ENCODE measurements around the gene EXOC6B.

The EXOC6B gene

GRCh38 chr2:72150861-72151356, 674.9 kb downstream of the EXOC6B start:
- no peak for FAIRE-seq

GRCh38 chr2:72150157-72150860, 675.5 kb downstream of the EXOC6B start:
- no peak for FAIRE-seq

DNA sequence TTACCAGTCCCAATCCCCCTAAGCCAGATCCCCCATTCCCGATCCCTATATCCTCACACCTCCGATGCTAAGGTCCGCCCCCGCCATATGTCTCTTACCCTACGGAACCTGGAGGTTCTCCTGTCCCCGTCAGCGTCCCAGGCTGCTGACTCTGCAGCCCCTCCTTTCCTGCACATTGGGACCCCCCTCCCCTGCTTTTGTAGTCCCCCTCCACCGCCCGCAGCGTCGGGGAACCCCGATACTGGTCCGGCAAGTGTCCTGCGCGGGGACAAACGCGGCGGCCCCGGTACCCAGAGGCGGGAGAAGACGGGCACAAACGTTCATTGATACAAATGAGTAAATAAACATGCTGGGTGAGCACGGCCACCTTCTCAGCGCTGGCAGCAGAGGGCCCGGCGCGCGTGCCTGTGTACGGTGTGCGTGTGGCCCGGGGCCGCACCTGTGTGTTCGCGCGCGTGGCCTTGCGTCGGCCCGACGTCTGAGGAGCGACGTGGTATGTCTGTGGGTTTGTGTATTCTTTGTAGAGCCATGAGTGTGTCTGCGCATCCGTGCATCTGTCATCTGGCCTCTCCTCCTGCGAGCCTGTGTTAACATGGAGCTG, 676.2 kb downstream of the EXOC6B start:
- no peak for FAIRE-seq

GRCh38 chr2:72148837-72149555, 676.8 kb downstream of the EXOC6B start:
- no peak for FAIRE-seq

DNA sequence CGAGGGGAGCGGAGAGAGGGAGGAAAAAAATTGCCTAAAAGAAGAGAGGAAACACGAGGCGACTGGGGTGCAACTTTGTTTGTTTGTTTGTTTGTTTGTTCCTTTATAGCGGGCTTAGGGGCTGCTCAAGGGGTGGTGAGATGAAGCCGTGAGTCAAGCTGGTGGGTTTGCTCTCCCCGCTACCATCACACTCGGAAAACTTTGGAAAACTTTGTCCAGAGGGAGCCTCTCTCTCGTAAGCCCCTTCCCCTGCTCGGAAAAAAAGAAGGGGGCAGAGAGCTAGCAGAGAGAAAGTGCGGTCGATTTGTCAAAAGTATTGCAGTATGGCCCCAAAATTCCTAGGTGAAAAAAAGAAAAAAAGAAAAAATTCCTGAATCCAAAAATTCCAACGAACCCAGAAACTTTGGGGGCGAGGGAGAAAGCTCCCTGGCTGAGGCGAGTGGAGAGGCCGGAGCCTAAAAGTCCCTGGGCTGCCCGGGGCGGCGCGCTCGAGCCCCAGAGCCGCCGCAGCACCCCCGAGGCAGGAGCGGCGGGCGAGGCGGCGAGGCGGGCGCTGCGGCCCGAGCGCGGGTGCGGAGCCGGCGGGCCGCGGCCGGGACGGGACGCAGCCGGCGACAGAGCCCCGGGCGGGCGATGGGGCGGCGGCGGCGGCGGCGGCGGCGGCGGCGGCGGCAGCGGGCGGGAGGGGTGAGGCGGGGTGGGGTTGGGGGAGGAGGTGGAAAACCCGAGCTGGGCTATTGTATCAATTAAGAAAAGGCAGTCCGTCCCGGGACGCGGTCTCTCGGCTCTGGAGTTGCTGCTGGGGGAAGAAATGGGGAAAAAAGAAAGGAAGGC, 677.6 kb downstream of the EXOC6B start:
- FAIRE-seq = no peak

DNA sequence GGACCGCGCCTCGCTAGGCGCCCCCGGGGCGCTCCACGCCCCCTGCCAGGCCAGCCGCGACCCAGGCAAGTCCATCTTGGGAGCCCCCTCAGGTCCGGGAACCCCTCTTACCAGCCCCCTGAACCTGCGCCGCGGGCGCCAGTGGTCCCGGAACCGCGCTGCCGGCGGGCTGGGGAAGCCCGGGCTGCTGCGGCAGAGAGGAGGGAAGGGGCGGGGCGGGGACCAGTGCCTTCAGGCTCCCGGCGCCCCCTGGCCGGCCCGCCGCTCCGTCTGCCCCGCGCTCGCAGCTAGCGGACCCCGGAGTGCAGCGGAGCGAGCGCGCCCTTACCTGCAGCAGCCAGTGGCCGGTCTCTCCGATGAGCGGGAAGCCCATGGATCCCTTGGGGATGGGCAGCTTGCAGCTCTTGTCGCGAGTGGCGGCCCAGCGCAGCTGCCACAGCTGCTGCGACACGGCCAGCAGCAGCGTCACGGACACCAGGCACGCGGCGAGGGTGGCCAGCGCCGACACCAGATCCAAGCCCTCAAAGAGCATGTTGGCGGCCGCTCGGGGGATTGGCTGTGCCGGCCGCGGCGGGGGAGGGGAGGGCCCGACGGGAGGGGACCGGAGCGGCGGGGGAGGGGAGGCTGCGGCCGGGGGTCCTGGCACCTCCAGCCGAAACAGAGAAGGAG, 678.4 kb downstream of the EXOC6B start, which contains the start of gene CYP26B1:
TSS of gene CYP26B1 (minus strand) at position 560 of the 669 bp plus-strand sequence. CDS start at position 532, 28 bp downstream.
- no peak for FAIRE-seq

- FAIRE-seq = no peak
These were observed 679.2 kb downstream of the EXOC6B start for GRCh38 chr2:72146347-72147302.

GRCh38 chr2:72145658-72146329, 680.0 kb downstream of the EXOC6B start:
- FAIRE-seq = no peak

DNA sequence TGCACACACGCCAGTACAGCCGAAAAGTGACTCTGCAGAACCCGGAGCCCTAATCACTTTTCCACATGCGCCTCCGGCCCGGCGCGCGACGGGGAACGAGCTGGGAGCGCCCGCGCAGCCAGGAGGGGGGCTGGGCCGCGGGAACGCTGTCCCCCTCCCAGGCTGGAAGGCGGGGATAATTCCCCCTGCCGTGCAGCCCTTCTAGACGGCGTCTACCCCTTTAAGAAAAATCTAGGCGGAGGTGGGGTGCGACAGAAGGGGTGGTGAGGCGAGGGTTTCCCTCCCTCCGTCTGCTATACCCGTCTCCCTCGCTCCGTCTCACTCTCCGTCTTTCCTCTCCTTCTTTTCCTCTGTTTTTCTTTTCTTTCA, 680.6 kb downstream of the EXOC6B start:
- no peak for FAIRE-seq

DNA sequence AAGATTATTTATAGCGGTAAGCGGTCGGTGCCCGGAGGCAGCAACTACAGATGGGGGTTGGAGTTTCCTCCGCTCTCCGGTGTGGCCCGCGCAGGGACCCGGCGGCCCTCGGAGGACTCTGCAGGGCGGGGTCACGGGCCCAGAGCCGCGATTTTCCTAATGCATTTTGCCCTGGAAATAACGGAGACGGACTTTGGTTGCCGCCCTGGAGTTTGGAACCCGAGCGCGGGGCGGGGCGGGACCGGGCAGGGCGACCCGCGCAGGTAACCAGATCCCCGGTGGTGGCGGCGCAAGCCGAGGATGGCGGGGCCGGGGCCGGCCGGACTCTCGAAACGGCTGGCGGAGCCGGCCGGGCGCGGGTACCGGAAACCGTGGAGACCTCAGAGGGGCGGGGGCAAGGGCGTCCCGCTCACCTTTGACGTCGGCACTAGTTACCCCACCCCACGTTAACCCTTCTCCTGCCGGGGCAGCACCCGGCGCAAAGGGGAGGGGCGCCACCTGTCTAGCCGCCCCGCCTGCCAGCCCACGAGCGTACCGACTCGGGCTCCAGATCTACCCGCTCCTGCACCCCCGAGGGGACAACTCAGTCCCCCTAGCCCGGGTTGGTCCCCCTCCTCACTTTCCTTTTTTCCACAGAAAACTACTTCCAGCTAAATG, 681.1 kb downstream of the EXOC6B start:
- no peak for FAIRE-seq

GRCh38 chr2:72144274-72144631, 681.6 kb downstream of the EXOC6B start:
- FAIRE-seq = no peak

GRCh38 chr2:72143441-72144273, 682.2 kb downstream of the EXOC6B start:
- no peak for FAIRE-seq

- FAIRE-seq = no peak
These were observed 683.0 kb downstream of the EXOC6B start for GRCh38 chr2:72142570-72143440.

GRCh38 chr2:72141881-72142451, 683.9 kb downstream of the EXOC6B start:
- FAIRE-seq = no peak

GRCh38 chr2:72141032-72141645, 684.7 kb downstream of the EXOC6B start:
- no peak for FAIRE-seq

- no peak for FAIRE-seq
These were observed 685.2 kb downstream of the EXOC6B start for GRCh38 chr2:72140621-72140960.

DNA sequence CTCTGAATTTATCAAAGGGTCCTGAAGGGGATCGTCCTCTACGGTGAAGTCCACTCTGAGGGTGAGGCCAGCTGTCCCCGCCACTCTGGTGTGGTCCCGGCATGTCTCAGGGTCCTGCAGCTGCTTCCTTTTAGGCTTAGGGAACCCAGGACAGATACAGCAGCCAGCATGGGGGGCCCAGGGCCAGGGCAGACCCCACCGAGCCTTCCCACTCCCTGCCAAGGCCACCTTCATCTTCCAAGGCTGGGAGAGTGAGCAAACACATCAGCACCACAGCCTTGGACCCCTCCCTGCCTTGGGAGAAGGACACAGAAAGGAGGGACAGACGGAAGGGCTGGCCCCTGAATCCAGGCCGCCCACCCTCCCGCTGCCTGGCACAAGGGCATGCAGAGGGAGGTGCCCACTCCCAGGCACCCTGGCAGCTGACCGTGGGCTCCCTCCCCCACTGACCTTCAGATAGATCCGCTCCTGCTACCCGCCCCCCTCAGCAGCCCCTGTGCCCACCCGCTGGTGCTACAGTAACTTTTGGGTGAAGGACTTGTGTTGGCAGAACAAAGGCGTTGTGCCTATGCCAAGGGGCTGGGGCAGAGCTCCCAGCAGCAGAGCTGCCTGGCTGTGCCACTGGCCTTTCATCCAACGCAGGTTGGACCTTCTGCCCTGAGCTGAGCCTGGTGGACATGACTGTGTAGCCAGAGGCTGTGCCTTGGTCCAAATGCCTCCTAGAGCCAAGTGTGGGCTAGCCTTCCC, 685.8 kb downstream of the EXOC6B start:
- FAIRE-seq = no peak

Measured in islet of Langerhans (tissue), 1 donor.